AG04450 (cell line): ENCODE measurements around the gene RMND1. TPM values are rescaled to one million over a fixed set of nuclear protein-coding genes. Genes with fewer than 3 reads are reported as not detected.

Experiments used
- CTCF ChIA-PET: fragments of 300-600, 350-600 bp; formaldehyde crosslinking; extraction: SDS; loops from one replicate; lab custom pipeline; 2022; ENCODE audit warnings: antibody characterized with exemption, inconsistent platforms; lab: Charles Lee
- POLR2A ChIA-PET: fragments of 350-600 bp; formaldehyde crosslinking; extraction: SDS; loops from one replicate; lab custom pipeline; 2021; ENCODE audit warnings: antibody characterized with exemption, inconsistent platforms; lab: Yijun Ruan, JAX
- DNase-seq: peaks from one replicate; pipeline ENCODE4 v3.0.0-alpha.2; 2011; ENCODE audit warnings: low read depth, low spot score
- H3K27ac ChIP-seq: one replicate; pipeline ENCODE4 v1.5.1; 2012; ENCODE audit warnings: low read depth, low read length, control low read depth
- H3K27me3 ChIP-seq: one replicate; pipeline ENCODE4 v1.6.0; 2012; ENCODE audit warnings: low read length; ENCODE audit not compliant: control insufficient read depth, insufficient read depth
- H3K4me3 ChIP-seq: 2 replicates; pipeline ENCODE4 v1.5.1; 2011; ENCODE audit warnings: mild to moderate bottlenecking, low read depth, low read length, control low read depth
- H3K9me3 ChIP-seq: 2 replicates; pipeline ENCODE4 v1.5.1; 2012; ENCODE audit warnings: low read length; ENCODE audit not compliant: control insufficient read depth, insufficient read depth
- polyA plus RNA-seq: library from polyadenylated mRNA; depleted of rRNA; stranded (reverse); fragments of >200 nt; gene quantifications from 2 replicates; pipeline ENCODE4 v1.2.3, GENCODE V29; 2011
- TF ChIP-seq, protein P1 (sequence below): IDR thresholded peaks from 2 replicates; pipeline ENCODE4 v1.5.1; 2011; ENCODE audit warnings: low read depth, low read length, control low read depth, inconsistent platforms

RMND1 gene
- polyA plus RNA-seq, 1 experiment: 27.8 TPM

DNA sequence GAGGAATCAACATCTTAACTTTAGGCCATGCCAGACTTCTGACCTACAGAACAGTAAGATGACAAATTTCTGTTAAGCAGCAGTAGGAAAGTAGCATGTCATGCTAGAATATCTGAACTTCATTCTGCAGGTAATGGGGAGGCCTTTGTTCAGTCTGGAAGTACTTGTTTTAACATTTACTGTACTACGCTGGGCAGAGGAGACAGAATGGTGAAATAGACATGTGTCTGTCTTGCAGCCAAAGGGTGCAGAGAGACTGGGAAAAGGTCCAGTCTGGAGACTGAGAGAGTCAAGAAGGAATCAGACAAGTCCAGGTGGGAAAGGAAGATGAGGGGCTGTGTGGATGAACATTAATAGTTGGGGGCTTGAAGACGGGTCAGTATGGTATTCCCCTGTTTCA, 43.1 kb downstream of the RMND1 start:
- Histone ChIP-seq H3K27me3 (no peaks in the 10 kb centered on the region), H3K27ac (no peak overlapping the region), H3K4me3 (no peak overlapping the region), H3K9me3 (peaks cover 3% of the 10 kb centered on the region)
- POLR2A ChIA-PET: no interaction called here
- no peak for DNase-seq
- TF ChIP-seq, protein P1, sequence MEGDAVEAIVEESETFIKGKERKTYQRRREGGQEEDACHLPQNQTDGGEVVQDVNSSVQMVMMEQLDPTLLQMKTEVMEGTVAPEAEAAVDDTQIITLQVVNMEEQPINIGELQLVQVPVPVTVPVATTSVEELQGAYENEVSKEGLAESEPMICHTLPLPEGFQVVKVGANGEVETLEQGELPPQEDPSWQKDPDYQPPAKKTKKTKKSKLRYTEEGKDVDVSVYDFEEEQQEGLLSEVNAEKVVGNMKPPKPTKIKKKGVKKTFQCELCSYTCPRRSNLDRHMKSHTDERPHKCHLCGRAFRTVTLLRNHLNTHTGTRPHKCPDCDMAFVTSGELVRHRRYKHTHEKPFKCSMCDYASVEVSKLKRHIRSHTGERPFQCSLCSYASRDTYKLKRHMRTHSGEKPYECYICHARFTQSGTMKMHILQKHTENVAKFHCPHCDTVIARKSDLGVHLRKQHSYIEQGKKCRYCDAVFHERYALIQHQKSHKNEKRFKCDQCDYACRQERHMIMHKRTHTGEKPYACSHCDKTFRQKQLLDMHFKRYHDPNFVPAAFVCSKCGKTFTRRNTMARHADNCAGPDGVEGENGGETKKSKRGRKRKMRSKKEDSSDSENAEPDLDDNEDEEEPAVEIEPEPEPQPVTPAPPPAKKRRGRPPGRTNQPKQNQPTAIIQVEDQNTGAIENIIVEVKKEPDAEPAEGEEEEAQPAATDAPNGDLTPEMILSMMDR: no peak
- CTCF ChIA-PET: no interaction called here

GRCh38 chr6:151403919-151404308, 48.0 kb downstream of the RMND1 start:
- TF ChIP-seq, protein P1: no peak

GRCh38 chr6:151402228-151402627, 49.7 kb downstream of the RMND1 start:
- Histone ChIP-seq H3K4me3 (no peak overlapping the region), H3K27me3 (no peaks in the 10 kb centered on the region), H3K27ac (no peak overlapping the region), H3K9me3 (no peaks in the 10 kb centered on the region)
- CTCF ChIA-PET: no interaction called here
- POLR2A ChIA-PET: no interaction called here
- DNase-seq: no peak
- TF ChIP-seq, protein P1: no peak

More at GRCh38 chr6:151403919-151404308, 48.0 kb downstream of the RMND1 start:
- Histone ChIP-seq H3K9me3 (no peaks in the 10 kb centered on the region), H3K4me3 (no peak overlapping the region), H3K27me3 (no peaks in the 10 kb centered on the region), H3K27ac (no peak overlapping the region)
- POLR2A ChIA-PET: interaction anchor here (0.6 kb wide), 1 partner anchor 339 kb away, joined by 4 read pairs; no protein-coding TSS in a partner anchor
- no peak for DNase-seq
- CTCF ChIA-PET: no interaction called here

DNA sequence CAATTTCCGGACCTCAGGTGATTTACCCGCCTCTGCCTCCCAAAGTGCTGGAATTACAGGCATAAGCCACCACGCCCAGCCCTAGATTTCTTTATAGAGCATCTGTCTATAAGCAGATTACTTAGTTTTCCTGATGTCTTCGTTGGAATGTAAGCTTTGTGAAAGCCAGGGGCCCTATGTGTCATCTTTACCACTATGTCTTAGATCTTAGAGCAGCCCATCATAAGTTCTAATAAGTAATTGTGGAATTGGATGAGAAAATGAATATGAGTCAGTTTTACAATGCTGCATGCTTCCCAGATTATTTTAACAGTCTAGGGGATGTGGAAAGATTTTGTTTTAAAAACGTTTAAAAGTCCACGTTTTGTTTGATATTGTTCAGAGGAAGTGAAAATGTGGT, 51.5 kb downstream of the RMND1 start:
- CTCF ChIA-PET: no interaction called here
- POLR2A ChIA-PET: no interaction called here
- no peak for DNase-seq
- no peaks in the 10 kb centered on the region for H3K27me3 ChIP-seq
- no peak overlapping the region for H3K27ac ChIP-seq
- H3K4me3 ChIP-seq: no peak overlapping the region
- no peaks in the 10 kb centered on the region for H3K9me3 ChIP-seq
- TF ChIP-seq, protein P1: no peak

- TF ChIP-seq, protein P1: no peak
- Histone ChIP-seq H3K27me3 (no peaks in the 10 kb centered on the region), H3K9me3 (no peaks in the 10 kb centered on the region), H3K27ac (no peak overlapping the region), H3K4me3 (no peak overlapping the region)
- no peak for DNase-seq
- POLR2A ChIA-PET: no interaction called here
- CTCF ChIA-PET: no interaction called here
These were observed 52.2 kb downstream of the RMND1 start for GRCh38 chr6:151399679-151400078.
